Subcutaneous adipose tissue (tissue), 4 donors: ENCODE measurements around the gene PLA2G2F. TPM values are rescaled to one million over a fixed set of nuclear protein-coding genes. Genes with fewer than 3 reads are reported as not detected.

ENCODE experiments used
- total RNA-seq, 4 donors: library from RNA; depleted of rRNA; stranded (reverse); fragments of >200 nt; gene quantifications; one replicate each; pipeline ENCODE4 v1.1.0, GENCODE V29; 2016
- TF ChIP-seq, protein P1 (sequence below): fragments of 450-650 bp; IDR thresholded peaks from one replicate; pipeline ENCODE4 v1.5.1; 2016; ENCODE audit warnings: low read depth, mild to moderate bottlenecking, control low read depth, antibody characterized with exemption, moderate library complexity

PLA2G2F gene
- total RNA-seq, 4 donors from 2014 or later: not detected

GRCh38 chr1:20188455-20188817, 49.3 kb downstream of the PLA2G2F start:
- TF ChIP-seq, protein P1, sequence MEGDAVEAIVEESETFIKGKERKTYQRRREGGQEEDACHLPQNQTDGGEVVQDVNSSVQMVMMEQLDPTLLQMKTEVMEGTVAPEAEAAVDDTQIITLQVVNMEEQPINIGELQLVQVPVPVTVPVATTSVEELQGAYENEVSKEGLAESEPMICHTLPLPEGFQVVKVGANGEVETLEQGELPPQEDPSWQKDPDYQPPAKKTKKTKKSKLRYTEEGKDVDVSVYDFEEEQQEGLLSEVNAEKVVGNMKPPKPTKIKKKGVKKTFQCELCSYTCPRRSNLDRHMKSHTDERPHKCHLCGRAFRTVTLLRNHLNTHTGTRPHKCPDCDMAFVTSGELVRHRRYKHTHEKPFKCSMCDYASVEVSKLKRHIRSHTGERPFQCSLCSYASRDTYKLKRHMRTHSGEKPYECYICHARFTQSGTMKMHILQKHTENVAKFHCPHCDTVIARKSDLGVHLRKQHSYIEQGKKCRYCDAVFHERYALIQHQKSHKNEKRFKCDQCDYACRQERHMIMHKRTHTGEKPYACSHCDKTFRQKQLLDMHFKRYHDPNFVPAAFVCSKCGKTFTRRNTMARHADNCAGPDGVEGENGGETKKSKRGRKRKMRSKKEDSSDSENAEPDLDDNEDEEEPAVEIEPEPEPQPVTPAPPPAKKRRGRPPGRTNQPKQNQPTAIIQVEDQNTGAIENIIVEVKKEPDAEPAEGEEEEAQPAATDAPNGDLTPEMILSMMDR: no peak

GRCh38 chr1:20189664-20190063, 50.5 kb downstream of the PLA2G2F start:
- TF ChIP-seq, protein P1: no peak

DNA sequence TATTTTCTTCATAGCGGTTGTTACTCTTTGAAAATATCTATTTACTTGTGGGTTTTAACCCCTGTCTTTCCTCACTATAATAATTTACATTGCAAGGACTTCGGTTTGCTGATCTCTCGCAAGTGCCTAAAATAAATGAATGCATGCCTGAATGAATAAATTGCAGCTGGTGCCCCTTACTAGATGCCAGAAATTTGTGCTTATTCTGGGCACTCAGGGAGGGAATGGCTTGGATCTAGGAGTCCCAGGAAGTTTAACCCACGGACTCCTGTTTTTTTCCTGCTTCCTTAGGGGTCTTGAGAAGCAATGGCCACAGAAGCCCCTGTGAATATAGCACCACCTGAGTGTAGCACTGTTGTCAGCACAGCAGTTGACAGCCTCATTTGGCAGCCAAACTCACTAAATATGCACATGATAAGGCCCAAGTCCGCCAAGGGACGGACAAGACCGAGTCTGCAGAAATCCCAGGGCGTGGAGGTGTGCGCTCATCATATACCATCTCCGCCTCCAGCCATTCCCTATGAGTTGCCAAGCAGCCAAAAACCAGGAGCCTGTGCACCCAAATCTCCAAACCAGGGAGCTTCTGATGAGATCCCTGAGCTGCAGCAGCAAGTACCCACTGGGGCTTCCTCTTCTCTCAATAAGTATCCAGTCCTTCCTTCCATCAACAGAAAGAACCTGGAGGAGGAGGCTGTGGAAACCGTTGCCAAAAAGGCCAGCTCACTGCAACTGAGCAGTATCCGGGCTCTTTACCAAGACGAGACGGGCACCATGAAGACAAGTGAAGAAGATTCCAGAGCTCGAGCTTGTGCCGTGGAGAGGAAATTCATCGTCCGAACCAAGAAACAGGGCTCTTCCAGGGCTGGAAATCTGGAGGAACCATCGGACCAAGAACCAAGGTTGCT, 51.4 kb downstream of the PLA2G2F start:
- TF ChIP-seq, protein P1: no peak

- TF ChIP-seq, protein P1: no peak
These were observed 52.2 kb downstream of the PLA2G2F start for GRCh38 chr1:20191266-20191825.

DNA sequence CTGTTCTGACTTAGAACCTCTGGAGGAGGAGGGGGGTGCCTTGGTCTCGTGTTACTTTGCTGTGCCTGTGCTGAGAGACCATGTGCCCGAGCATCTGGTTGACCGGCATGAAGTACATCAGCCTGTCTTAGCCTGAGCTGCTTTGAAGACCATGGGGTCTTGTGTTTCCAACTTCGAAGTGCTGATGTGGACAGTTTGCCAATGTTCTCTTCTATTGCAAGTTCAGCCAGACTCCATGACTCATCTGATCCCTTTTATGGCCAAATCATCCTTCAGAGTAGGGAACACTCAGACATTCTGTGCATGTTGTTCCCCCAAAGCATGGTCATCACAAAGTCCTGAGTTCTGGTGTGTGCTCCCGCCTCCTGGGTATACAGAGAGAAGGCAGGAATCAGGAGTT, 53.2 kb downstream of the PLA2G2F start:
- TF ChIP-seq, protein P1: no peak

- TF ChIP-seq, protein P1: no peak
These were observed 53.8 kb downstream of the PLA2G2F start for GRCh38 chr1:20192871-20193411.

- TF ChIP-seq, protein P1: no peak
These were observed 55.1 kb downstream of the PLA2G2F start for GRCh38 chr1:20194224-20194623.
